Ishikawa (cell line): Measurements from ENCODE around the gene PITPNB.

ENCODE experiments used
- EGR1 ChIP-seq: IDR thresholded peaks from 2 replicates; pipeline ENCODE4 v1.6.1; 2012
- REST ChIP-seq: IDR thresholded peaks from 2 replicates; pipeline ENCODE4 v1.6.1; 2012; ENCODE audit warnings: low read depth, mild to moderate bottlenecking
- TAF1 ChIP-seq: IDR thresholded peaks from 2 replicates; pipeline ENCODE4 v1.6.1; 2012; ENCODE audit warnings: low read depth, mild to moderate bottlenecking
- TCF12 ChIP-seq: IDR thresholded peaks from 2 replicates; pipeline ENCODE4 v1.6.1; 2012; ENCODE audit warnings: low read depth
- TF ChIP-seq, protein P1 (sequence below): IDR thresholded peaks from 2 replicates; pipeline ENCODE4 v1.6.1; 2012

- TF ChIP-seq TAF1: no peak
- no peak for TF ChIP-seq TCF12
- TF ChIP-seq EGR1: no peak
- no peak for TF ChIP-seq REST
- TF ChIP-seq, protein P1, sequence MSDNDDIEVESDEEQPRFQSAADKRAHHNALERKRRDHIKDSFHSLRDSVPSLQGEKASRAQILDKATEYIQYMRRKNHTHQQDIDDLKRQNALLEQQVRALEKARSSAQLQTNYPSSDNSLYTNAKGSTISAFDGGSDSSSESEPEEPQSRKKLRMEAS: no peak
Observed at GRCh38 chr22:27810609-27811151, 108.4 kb downstream of the PITPNB start.
